ENCODE measurements around the gene TNFAIP8L2. TPM values are rescaled to one million over a fixed set of nuclear protein-coding genes. Genes with fewer than 3 reads are reported as not detected.

TNFAIP8L2 gene
- total RNA-seq, 4 donors from 2014 or later, result 2.0 to 5.2 (median 4.2) TPM

DNA sequence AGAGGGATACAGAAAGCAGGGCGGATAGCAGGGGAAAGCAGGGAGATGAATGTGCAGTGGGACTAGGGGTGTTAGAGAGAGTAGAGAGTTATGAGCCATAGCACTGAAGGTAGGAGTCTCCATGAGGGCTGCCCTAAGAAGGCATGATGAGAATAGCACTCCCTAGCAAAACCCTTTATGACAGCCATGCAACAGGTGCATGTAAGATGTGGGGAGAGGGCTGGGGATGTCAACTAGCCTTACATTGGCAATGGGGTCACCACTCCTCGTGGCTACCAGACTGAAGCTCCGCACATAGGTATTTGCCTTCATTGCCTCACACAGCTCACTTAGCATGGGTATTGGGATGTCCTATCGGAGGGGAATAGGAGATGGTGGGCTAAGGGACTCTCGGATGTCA, 14.7 kb downstream of the TNFAIP8L2 start:
- Histone ChIP-seq H3K27me3 (no peaks in the 10 kb centered on the region), H3K9me3 (no peaks in the 10 kb centered on the region), H3K4me3 (no peak overlapping the region), H3K27ac (no peak overlapping the region), H3K4me1 (peaks cover 6 to 13% (median 9%) of the 10 kb centered on the region in 4 donors), H3K36me3 (peaks cover 0 to 18% (median 4%) of the 10 kb centered on the region in 4 donors)
- in situ Hi-C loops (cut with MboI; ENCODE audit: low pct_ligation_motif_present in 1 of 4, low pct_unique_long_range_greater_than_20kb in 1 of 4, low sequenced_read_pairs in 3 of 4), result loop anchor here in 1 of 4 donors (25.0 kb wide), 1 partner anchor 134 kb away; the partner anchor contains the start of genes BNIPL and C1orf56
- 83 to 92% methylated on average over 4 to 5 of the region's 5 CpGs for WGBS, 2 donors (ENCODE audit: low coverage in 1 of 2)
- TF ChIP-seq, protein P1, sequence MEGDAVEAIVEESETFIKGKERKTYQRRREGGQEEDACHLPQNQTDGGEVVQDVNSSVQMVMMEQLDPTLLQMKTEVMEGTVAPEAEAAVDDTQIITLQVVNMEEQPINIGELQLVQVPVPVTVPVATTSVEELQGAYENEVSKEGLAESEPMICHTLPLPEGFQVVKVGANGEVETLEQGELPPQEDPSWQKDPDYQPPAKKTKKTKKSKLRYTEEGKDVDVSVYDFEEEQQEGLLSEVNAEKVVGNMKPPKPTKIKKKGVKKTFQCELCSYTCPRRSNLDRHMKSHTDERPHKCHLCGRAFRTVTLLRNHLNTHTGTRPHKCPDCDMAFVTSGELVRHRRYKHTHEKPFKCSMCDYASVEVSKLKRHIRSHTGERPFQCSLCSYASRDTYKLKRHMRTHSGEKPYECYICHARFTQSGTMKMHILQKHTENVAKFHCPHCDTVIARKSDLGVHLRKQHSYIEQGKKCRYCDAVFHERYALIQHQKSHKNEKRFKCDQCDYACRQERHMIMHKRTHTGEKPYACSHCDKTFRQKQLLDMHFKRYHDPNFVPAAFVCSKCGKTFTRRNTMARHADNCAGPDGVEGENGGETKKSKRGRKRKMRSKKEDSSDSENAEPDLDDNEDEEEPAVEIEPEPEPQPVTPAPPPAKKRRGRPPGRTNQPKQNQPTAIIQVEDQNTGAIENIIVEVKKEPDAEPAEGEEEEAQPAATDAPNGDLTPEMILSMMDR (IDR thresholded peaks at IDR 0.05), result no peak
- no peak for TF ChIP-seq EP300 (IDR thresholded peaks at IDR 0.05; ENCODE audit: low read depth)
- no peak for TF ChIP-seq POLR2AphosphoS5 (IDR thresholded peaks at IDR 0.05)
- no peak for TF ChIP-seq POLR2A (IDR thresholded peaks at IDR 0.05)
- DNase-seq, result no peak
- intact Hi-C loops (cut with DNase I; ENCODE audit: low total_unique reads), result no loop called here

DNA sequence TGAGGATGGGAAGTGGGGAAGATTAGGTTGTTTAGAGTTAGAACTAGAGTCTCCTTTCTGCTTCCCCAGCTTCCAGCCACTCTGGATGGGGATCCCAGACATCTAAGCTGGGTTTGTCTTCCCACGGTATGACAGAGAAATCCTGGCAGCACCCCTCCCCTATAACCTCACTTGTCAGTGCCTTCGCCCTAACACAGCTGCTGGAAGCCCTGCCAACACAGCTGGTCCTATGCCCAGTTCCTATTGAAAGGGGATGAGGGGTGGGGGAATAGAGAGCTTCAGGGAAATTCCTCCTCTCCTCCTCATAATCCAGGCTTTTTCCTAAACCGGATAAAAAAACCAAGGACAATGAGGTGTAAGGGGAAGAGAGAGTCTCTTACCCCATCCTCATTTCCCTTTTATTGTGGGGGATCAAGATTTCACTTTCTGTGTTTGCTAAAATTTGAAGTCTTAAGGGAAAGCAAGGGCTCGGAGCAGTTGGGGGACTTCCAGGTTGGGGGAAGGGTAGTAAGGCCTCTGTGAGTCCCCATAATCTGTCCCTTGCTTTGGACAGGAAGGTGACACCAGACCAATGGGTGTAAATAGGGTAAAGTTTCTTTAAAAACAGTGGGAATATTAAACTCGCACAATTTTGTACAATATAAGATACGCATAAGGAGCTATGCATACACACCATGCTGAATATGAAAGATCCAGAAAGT, 18.7 kb downstream of the TNFAIP8L2 start:
- H3K4me1 ChIP-seq, result no peaks in the 10 kb centered on the region
- H3K9me3 ChIP-seq, result no peaks in the 10 kb centered on the region
- H3K27ac ChIP-seq, result no peak overlapping the region
- intact Hi-C loops (cut with DNase I; ENCODE audit: low total_unique reads) (no loop called here), in situ Hi-C loops (cut with MboI; ENCODE audit: low pct_ligation_motif_present in 1 of 4, low pct_unique_long_range_greater_than_20kb in 1 of 4, low sequenced_read_pairs in 3 of 4) (no loop called here)
- DNase-seq, result no peak
- peaks cover 0 to 44% (median 22%) of the 10 kb centered on the region in 4 donors for H3K36me3 ChIP-seq
- H3K4me3 ChIP-seq, result no peak overlapping the region
- TF ChIP-seq, protein P1 (IDR thresholded peaks at IDR 0.05), result no peak
- 72 to 86% methylated on average over 3 to 6 of the region's 6 CpGs for WGBS, 2 donors (ENCODE audit: low coverage in 1 of 2)
- H3K27me3 ChIP-seq, result no peaks in the 10 kb centered on the region

DNA sequence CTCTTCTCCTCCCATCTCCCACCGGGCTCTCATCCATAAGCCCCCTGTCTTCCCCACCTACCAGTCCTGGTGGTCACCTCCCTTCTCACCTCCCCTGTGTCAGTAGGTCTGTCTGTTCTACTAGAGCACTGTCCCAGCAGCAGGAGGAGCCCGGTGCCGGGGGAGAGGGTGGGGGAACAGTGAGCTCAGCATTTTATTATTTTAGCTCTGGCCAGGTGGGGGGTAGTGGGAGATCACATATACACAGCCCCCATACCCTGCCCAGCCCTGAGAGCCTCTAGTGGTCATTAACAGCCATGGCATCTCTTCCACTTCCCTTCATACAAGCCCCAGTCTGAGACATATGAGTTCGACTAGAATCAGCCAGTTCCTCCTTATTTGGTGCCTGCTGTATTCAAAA, 19.4 kb downstream of the TNFAIP8L2 start, which contains the start of gene TMOD4:
Gene TMOD4, minus strand, starts transcription at position 119 of the 400 bp plus-strand sequence. CDS start 1,106 bp downstream, outside the sequence.
- H3K27ac ChIP-seq, result no peak within 1 kb of the TSS
- no peak within 1 kb of the TSS for H3K4me3 ChIP-seq
- WGBS, 2 donors (ENCODE audit: low coverage in 1 of 2), result 25 to 67% methylated on average over 1 to 4 of the region's 4 CpGs
- in situ Hi-C loops (cut with MboI; ENCODE audit: low pct_ligation_motif_present in 1 of 4, low pct_unique_long_range_greater_than_20kb in 1 of 4, low sequenced_read_pairs in 3 of 4), result no loop called here
- H3K9me3 ChIP-seq, result no peaks in the 10 kb centered on the region
- no peaks in the 10 kb centered on the region for H3K27me3 ChIP-seq
- TF ChIP-seq EP300 (IDR thresholded peaks at IDR 0.05; ENCODE audit: low read depth) (no peak), POLR2AphosphoS5 (IDR thresholded peaks at IDR 0.05) (no peak)
- TF ChIP-seq, protein P1 (IDR thresholded peaks at IDR 0.05), result peak in 4 of 5 experiments; percentile 18 to 38 (median 35)
- intact Hi-C loops (cut with DNase I; ENCODE audit: low total_unique reads), result no loop called here
- no peaks in the 10 kb centered on the region for H3K4me1 ChIP-seq
- no peak for DNase-seq
- H3K36me3 ChIP-seq, result peaks cover 0 to 49% (median 24%) of the 10 kb centered on the region in 4 donors

DNA sequence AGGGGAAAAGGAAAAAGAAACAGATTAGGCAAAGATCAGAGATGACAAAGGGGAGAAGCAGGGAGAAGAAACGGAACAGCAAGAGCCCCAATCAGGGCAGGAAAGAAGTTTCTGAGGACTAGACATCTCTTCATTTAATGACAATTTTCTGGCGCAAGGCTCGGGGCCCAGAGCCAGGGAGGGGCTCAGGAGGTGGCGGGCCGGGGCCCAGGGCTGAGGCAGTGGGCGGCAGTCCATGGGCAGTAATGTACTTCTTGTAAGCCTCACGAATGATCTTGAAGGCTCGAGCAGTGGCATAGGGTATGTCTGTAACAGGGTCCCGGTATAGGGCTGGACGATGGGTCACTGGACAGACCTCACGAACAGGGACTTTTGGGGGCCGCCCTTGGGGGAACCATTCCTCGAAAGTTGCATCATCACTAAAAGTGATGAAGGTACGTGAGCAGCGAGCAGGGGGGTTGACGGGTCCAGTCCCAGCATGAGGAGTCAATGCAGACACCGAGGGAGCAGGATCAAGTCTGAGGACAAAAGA, 20.1 kb downstream of the TNFAIP8L2 start:
- H3K27me3 ChIP-seq, result no peaks in the 10 kb centered on the region
- TF ChIP-seq POLR2A (IDR thresholded peaks at IDR 0.05) (no peak), EP300 (IDR thresholded peaks at IDR 0.05; ENCODE audit: low read depth) (no peak), POLR2AphosphoS5 (IDR thresholded peaks at IDR 0.05) (no peak)
- TF ChIP-seq, protein P1 (IDR thresholded peaks at IDR 0.05), result no peak
- no peak overlapping the region for H3K27ac ChIP-seq
- H3K36me3 ChIP-seq, result peaks cover 0 to 57% (median 28%) of the 10 kb centered on the region in 4 donors
- WGBS, 2 donors (ENCODE audit: low coverage in 1 of 2), result 96% methylated on average over 17 of the region's 17 CpGs; no CpG with 5 or more reads in 1 of the 2 donors
- H3K9me3 ChIP-seq, result no peaks in the 10 kb centered on the region
- in situ Hi-C loops (cut with MboI; ENCODE audit: low pct_ligation_motif_present in 1 of 4, low pct_unique_long_range_greater_than_20kb in 1 of 4, low sequenced_read_pairs in 3 of 4), result no loop called here
- no peak overlapping the region for H3K4me3 ChIP-seq
- DNase-seq, result no peak
- H3K4me1 ChIP-seq, result no peaks in the 10 kb centered on the region
- intact Hi-C loops (cut with DNase I; ENCODE audit: low total_unique reads), result no loop called here

Measured in transverse colon (tissue), 4 donors.